Epithelial cell of prostate (primary cell): ENCODE data around the gene ATL1.

Experiments used
- DNase-seq: peaks from one replicate; pipeline ENCODE4 v3.0.0-alpha.2; 2011; ENCODE audit warnings: low read depth, low spot score
- H3K27ac ChIP-seq: fragments of 450-650 bp; 2 replicates; pipeline ENCODE4 v1.5.1; 2017; ENCODE audit warnings: mild to moderate bottlenecking

The ATL1 gene

DNA sequence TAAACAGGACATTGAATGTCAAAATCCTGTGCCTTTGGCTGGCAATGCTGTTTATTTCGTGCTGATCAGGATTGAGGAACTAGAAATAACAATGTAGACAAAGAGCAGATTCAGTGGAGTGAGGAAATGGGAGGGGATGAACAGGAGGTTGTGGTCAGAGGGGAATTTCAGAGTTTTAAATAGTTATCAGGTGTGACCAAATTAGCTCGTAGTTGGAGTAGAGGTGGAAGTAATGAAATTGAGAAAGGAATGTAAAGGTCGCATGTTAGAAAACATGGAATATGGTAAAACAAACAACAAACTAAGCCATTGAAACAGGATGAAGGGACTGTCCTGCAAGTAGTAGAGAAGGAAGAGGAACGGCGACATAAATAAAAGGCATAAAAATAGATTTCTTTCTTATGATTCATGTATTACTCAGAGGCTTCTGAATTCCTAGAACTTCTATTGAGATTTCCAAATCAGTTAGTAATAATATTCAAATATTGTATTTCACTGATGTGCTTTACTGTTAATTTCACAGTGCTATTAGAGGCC, 117.7 kb downstream of the ATL1 start:
- peak overlapping the region; percentile 86 for H3K27ac ChIP-seq
- peak; percentile 53 for DNase-seq

DNA sequence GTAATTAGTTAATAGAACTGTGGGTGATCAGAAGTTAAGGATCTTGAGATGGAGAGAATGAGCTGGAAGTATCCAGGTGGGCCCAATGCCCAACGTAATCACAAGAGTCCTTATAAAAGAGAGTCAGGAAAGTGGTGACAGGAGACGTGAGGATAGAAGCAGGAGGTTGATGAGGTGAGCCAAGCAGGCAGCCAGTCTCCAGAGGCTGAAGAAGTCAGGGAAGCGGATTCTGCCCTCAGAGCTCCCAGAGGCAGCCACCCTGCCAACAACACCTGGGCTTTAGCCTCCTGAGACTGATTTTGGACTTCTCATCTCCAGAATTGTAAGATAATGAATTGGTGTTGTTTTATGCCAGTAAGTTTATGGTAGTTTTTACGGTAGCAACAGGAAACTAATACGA, 118.2 kb downstream of the ATL1 start:
- no peak for DNase-seq
- peak overlapping the region; percentile 86 for H3K27ac ChIP-seq

DNA sequence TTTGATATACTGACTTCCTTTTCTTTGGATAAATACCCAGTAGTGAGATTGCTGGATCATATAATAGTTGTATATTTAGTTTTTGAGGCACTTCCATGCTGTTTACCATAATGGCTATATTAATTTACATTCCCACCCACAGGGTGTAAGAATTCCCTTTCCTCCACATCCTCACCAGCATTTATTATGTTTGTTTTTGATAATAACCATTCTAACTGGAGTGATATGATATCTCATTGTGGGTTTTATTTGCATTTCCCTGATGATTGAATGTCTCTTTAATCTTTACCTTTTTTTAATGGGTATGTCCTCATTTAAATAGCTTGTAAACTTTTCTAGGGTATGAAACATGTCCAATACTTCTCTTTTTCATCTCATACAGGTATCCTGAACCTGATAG, 119.7 kb downstream of the ATL1 start:
- H3K27ac ChIP-seq: no peak overlapping the region
- DNase-seq: no peak
